Stimulated activated CD4-positive, alpha-beta T cell treated with anti-CD3 and anti-CD28 coated beads, Interleukin-2, amount 100 ng/mL, for 4 hours (primary cell): ENCODE results near the gene CSTB.

Experiments
- DNase-seq: peaks from one replicate; pipeline ENCODE4 v3.0.0-alpha.2; 2020; ENCODE audit warnings: low read depth

The CSTB gene

GRCh38 chr21:43728467-43729390 lies 47.4 kb downstream of the CSTB start:
- DNase-seq, result peak; percentile 79

GRCh38 chr21:43728154-43728466 lies 48.0 kb downstream of the CSTB start:
- no peak for DNase-seq

GRCh38 chr21:43727519-43728153 lies 48.5 kb downstream of the CSTB start:
- DNase-seq, result no peak

- no peak for DNase-seq
Measured at GRCh38 chr21:43726686-43727518, 49.2 kb downstream of the CSTB start.
